HG03097 (cell line): ENCODE measurements around the gene GPR137B.
"Not testable (repeated sequence)": the region's sequence is repeated elsewhere in the genome, so short reads cannot be mapped to it uniquely, and the experiment has no call there.

Experiments
- ATAC-seq: cut with Tn5 transposase; IDR thresholded peaks from one replicate; pipeline ENCODE4 v1.9.1; 2021; ENCODE audit not compliant: unreplicated experiment, low FRiP score

GPR137B gene

GRCh38 chr1:236159704-236160539 lies 17.6 kb downstream of the GPR137B start:
- ATAC-seq, result peak; percentile 40

DNA sequence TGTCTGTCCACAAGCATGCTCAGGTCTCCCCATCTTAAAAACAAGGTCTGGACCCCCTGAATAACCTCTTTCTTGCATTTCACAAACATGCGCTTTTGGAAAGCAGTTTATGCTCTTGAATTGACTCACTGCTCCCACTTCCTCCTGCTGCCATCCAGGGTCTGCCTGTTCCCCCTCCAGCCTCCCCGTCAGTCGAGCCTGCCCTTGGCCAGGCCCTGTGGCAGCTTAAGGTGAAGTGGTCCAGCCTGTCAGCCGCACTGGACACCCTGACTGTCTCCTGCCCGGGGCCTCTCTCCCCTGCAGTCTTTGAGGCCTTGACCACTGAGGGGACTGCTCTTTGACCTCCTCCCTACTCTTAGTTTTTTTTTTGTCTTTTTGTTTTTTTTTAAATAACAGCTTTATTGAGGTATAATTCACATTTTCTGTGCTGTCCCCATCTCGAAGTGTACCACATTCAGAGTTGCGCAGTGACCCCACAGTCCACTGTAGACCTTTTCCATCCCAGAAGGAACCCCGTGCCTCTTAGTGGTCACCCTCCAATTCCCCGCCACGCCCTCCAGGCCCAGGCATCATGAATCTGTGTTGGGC lies 18.3 kb downstream of the GPR137B start:
- no peak for ATAC-seq

DNA sequence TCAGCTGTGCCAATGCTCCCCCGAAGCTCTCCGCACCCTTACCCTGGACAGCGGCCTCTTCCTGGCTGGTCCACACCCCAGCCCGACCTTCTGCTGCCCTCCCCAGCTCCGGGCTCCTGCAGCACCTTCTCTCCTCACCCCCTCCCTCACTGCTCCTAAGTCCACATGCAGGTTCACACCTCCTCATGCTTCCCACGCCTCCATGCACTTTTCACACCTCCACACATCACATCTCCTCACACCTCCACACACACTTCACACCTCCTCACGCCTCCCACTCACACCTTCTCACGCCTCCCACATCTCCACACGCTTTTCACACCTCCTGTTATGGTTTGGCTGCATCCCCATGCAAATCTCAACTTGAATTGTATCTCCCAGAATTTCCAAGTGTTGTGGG lies 18.9 kb downstream of the GPR137B start:
- no peak for ATAC-seq

GRCh38 chr1:236161755-236162154 lies 19.4 kb downstream of the GPR137B start:
- not testable (repeated sequence) for ATAC-seq

GRCh38 chr1:236163463-236164153 lies 21.3 kb downstream of the GPR137B start:
- ATAC-seq, result no peak

DNA sequence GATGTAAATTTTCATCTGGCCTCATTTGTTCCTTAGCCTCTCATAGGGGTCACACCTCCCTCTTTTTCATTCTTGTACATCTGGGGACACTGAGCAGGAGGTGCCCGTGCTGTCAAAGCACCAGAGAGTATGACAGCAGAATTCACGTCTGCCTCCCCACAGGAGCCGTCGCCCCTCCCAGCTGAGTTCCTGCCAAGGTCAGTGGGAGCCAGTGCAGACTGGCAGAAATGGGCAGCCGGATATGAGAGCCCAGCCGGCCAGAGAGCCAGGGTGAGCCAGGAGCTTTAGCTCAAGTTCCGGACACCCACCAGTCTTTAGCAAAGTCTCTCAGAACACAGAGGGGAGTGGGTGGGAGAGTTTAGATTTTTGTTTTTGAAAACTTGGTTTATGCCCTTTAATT lies 21.9 kb downstream of the GPR137B start:
- ATAC-seq, result no peak

GRCh38 chr1:236165238-236165981 lies 23.1 kb downstream of the GPR137B start:
- ATAC-seq, result no peak

DNA sequence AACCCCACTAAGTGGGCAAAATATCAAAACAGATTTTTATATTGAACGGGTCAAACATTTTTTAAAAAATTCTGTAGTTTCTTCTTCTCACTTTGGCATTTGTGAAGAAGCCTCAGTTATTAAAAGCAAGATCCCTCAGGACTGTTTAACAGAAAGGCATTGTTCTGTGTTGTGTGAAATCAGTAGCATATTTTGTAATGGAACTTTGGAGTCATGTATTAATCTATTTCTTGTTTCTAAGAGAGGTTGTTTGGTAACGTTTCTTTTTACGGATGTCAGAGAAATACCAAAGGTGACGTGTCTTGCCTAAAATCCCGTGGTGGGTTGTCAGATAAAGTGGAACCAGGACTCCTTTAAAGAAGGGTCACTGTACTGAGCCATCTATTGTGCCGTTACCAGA lies 23.7 kb downstream of the GPR137B start:
- ATAC-seq, result no peak

- ATAC-seq, result no peak
Observed at GRCh38 chr1:236167154-236167553, 24.8 kb downstream of the GPR137B start.

DNA sequence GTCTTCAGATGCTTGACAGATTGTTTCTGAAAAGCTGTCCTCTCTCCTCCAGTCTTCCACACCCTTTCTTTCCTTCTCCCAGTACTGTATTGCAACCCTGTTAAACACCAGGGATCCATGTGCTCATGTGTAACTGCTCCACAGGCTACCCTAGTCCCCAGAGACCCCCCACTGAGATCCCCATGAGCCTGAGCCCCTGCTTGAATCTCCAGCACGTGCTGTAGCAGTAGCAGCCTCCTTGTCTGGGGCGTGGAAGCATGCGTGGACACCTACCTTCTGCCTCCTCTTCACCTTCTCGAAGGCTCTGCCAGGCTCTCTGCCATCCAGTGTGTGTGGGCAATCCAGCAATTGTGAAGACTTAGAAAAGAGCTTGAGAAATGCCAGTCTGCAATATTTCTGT lies 25.2 kb downstream of the GPR137B start:
- ATAC-seq, result no peak

DNA sequence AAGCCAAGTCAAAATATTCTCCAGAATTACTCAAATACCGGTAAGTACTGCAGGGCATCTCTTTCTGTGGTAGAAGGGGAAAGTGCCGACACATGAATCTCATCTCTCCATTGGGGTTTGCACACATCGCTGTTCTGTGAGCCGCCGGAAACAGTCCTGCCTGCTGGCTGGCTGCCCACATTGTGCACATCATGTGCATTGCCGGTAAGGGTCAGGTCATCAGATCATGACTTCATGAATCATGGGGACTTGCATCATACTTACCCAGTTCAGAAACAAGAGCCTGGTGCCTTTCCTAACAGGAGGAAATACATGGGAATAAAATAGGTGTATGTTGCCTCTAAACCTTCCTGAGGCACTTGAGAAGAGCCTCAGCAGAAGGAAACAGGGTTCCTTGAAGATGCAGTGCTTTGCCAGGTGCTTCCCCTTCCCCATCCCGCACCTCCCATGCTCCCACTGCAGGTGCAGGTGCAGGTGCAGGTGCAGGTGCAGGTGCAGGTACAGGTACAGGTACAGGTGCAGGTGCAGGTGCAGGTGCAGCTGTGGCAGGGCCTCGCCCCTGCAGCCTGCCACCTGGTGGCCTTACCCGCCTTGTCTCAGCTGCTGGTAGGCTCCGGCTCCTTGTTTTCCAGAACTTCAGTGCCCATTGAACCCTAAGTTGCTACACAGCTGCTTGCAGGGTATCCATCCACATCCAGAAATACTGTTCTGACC lies 26.5 kb downstream of the GPR137B start:
- ATAC-seq, result no peak

- no peak for ATAC-seq
Observed at GRCh38 chr1:236172041-236172579, 29.8 kb downstream of the GPR137B start.

- ATAC-seq, result no peak
Observed at GRCh38 chr1:236173174-236173767, 30.9 kb downstream of the GPR137B start.

DNA sequence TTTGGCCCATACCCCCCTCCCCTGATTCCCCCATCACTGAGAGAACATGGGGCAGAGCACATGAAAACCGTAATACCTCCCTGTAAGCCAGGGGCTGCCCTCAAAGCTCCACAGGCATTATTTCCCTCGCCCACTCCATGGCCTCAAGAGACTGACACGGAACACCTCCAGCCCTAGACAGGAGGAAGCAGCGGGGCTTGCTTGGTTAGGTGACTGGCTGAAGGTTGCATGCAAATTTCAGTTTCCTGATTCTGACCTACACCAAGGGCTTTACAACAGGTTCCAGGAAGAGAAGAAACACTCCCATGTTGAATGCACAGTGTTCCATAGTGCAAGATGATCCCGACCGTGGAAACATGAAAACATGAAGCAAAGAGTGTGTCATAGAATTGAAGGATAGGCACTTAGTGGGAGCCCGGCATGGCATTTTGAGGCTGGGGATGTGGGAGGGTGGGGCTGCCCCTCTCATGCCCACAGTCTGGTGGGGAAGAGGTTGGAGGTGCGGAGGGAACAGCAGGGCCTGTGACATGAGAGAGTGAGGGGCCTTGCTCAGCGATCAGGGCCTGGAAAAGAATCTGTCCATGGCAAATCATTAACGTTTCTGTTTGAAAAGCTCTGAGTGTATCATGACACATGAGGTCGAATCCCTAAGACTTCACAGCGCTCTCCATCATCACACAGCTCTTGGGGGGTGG lies 33.5 kb downstream of the GPR137B start:
- no peak for ATAC-seq

DNA sequence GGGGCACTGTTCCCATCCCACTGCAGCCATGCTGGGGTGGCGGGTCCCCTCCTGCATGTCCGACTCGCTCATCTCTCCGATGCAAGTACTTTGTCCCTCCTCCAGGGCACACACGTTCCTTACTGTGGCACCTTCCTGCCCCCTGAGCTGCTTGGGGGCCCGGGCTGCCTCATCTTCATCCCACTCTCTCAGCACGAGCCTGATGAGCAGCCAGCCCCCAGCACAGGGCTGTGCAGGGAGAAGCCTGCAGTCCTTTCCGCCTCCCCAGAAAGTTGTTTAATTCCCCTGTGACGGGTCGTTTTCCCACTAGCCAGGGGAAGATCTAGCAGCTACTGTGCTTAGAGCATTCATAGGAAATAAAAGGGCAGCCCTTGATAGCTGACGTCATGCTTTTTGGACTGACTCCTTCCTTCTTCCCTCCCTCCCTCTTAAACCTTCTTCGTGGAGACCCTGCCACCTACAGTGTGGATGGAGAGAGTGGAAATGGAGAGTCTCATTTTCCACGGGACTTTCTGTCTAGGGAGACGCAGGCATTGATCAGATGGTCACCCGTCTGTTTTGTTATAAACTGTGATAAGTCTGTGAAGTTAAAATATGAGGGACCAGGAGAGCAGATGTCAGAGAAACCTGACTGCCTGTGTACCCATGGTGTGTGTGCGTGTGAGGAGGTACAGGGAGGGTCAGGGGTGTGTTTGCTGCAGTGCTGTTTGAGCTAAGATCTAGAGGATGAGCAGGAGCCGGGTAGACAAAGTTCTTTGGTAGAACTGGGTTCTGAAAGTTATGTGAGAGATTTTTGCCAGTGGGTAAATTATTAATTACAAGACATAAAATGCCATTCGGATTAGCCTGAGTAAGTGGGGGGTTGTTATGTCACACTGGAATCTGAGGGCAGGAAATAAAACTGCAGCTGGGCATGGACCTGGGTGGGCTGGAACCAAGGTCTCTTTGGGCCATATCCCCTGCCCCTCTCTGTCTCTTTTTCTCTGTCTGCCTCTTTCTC lies 34.3 kb downstream of the GPR137B start:
- ATAC-seq, result no peak

- no peak for ATAC-seq
Observed at GRCh38 chr1:236179634-236180033, 37.3 kb downstream of the GPR137B start.

DNA sequence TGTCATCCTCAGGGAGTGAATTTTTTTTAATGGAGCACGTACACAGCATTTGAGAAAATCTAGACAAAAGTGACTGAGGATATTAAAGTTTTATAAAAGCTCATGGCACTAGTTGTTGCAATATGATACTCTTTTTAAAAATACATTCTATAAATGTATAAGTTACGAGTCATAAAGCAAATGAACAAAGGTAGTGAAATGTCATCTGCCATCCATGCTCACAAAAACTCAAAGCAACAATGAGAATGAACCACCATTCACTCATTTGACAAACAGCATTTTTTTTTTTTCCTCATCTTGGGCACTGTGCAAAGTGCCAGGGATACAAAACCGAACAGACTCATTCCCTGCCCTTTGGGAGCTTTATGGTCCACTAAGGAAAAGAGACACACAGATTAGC lies 38.7 kb downstream of the GPR137B start:
- ATAC-seq, result no peak

GRCh38 chr1:236185687-236186086 lies 43.3 kb downstream of the GPR137B start:
- ATAC-seq, result no peak
